Measurements from ENCODE around the gene CARD11. TPM values are rescaled to one million over a fixed set of nuclear protein-coding genes. Genes with fewer than 3 reads are reported as not detected.

The CARD11 gene
- total RNA-seq, 1 donor from 2014 or later: 5.7 TPM

GRCh38 chr7:2956526-2957368, 86.9 kb downstream of the CARD11 start:
- intact Hi-C loops (cut with DNase I): no loop called here
- ATAC-seq: peak in 1 of 2 donors; percentile 40

GRCh38 chr7:2956076-2956475, 87.6 kb downstream of the CARD11 start:
- DNase-seq: no peak
- ATAC-seq: no peak
- no peak for TF ChIP-seq CTCF (IDR thresholded peaks at IDR 0.05)
- Histone ChIP-seq H3K27ac (no peak overlapping the region), H3K4me3 (no peak overlapping the region), H3K36me3 (no peaks in the 10 kb centered on the region), H3K9me3 (no peaks in the 10 kb centered on the region), H3K27me3 (ENCODE audit: low read depth) (peaks cover 6% of the 10 kb centered on the region), H3K4me1 (no peaks in the 10 kb centered on the region)
- intact Hi-C loops (cut with DNase I): no loop called here

More at GRCh38 chr7:2956526-2957368, 86.9 kb downstream of the CARD11 start:
- H3K27me3 ChIP-seq (ENCODE audit: low read depth): peaks cover 6% of the 10 kb centered on the region
- no peak for TF ChIP-seq CTCF (IDR thresholded peaks at IDR 0.05)
- no peaks in the 10 kb centered on the region for H3K36me3 ChIP-seq
- no peak overlapping the region for H3K4me3 ChIP-seq
- no peaks in the 10 kb centered on the region for H3K4me1 ChIP-seq
- H3K9me3 ChIP-seq: no peaks in the 10 kb centered on the region
- no peak overlapping the region for H3K27ac ChIP-seq
- DNase-seq: no peak

GRCh38 chr7:2955269-2955668, 88.4 kb downstream of the CARD11 start:
- no peak for TF ChIP-seq CTCF (IDR thresholded peaks at IDR 0.05)
- H3K4me3 ChIP-seq: no peak overlapping the region
- H3K27ac ChIP-seq: no peak overlapping the region
- H3K36me3 ChIP-seq: no peaks in the 10 kb centered on the region
- intact Hi-C loops (cut with DNase I): no loop called here
- peaks cover 6% of the 10 kb centered on the region for H3K27me3 ChIP-seq (ENCODE audit: low read depth)
- ATAC-seq: no peak
- no peak for DNase-seq
- H3K4me1 ChIP-seq: no peaks in the 10 kb centered on the region
- no peaks in the 10 kb centered on the region for H3K9me3 ChIP-seq

GRCh38 chr7:2954433-2954853, 89.2 kb downstream of the CARD11 start:
- DNase-seq (peak; percentile 64), ATAC-seq (peak; percentile 40 to 68)
- no peak overlapping the region for H3K27ac ChIP-seq
- H3K27me3 ChIP-seq (ENCODE audit: low read depth): peaks cover 6% of the 10 kb centered on the region
- no peak for TF ChIP-seq CTCF (IDR thresholded peaks at IDR 0.05)
- no peaks in the 10 kb centered on the region for H3K9me3 ChIP-seq
- H3K36me3 ChIP-seq: no peaks in the 10 kb centered on the region
- no peak overlapping the region for H3K4me3 ChIP-seq
- no peaks in the 10 kb centered on the region for H3K4me1 ChIP-seq
- intact Hi-C loops (cut with DNase I): no loop called here

GRCh38 chr7:2953588-2954407, 89.9 kb downstream of the CARD11 start:
- no peaks in the 10 kb centered on the region for H3K36me3 ChIP-seq
- H3K27ac ChIP-seq: no peak overlapping the region
- H3K4me3 ChIP-seq: no peak overlapping the region
- no peak for DNase-seq
- no peaks in the 10 kb centered on the region for H3K4me1 ChIP-seq
- peaks cover under 1% of the 10 kb centered on the region for H3K27me3 ChIP-seq (ENCODE audit: low read depth)
- intact Hi-C loops (cut with DNase I): no loop called here
- H3K9me3 ChIP-seq: no peaks in the 10 kb centered on the region
- ATAC-seq: peak; percentile 7 to 13
- no peak for TF ChIP-seq CTCF (IDR thresholded peaks at IDR 0.05)
